ENCODE results near the gene BTN3A1. TPM values are rescaled to one million over a fixed set of nuclear protein-coding genes. Genes with fewer than 3 reads are reported as not detected.

Gene BTN3A1
- total and polyA plus RNA-seq, 2 of the 13 experiments (the other 11 are each of a cell fraction or from before 2014, with no cell fraction given): 13.3 to 14.0 TPM

GRCh38 chr6:26439151-26440125 lies 37.4 kb downstream of the BTN3A1 start (continued):
- TF ChIP-seq ZNF383 (CRISPR knock-in tag; IDR thresholded peaks at IDR 0.05; ENCODE audit: borderline replicate concordance): no peak
- no peak for TF ChIP-seq FOXO1 (CRISPR knock-in tag; IDR thresholded peaks at IDR 0.05)
- no peak for TF ChIP-seq CSRNP2 (CRISPR knock-in tag; conservative IDR thresholded peaks at IDR 0.05; ENCODE audit: low read depth)

GRCh38 chr6:26440977-26441358 lies 38.9 kb downstream of the BTN3A1 start:
- no peak for DNase-seq (ENCODE audit: low spot score)
- H3K27me3 ChIP-seq (ENCODE audit: control insufficient read depth in 1 of 2, insufficient read depth in 2 of 2, low read length in 2 of 2): no peaks in the 10 kb centered on the region; a peak in 1 of 5 replicates
- H3K27ac ChIP-seq (ENCODE audit: extremely low read length, insufficient read depth, low read length): no peak overlapping the region
- H4K20me1 ChIP-seq (ENCODE audit: insufficient read depth, low read length): no peaks in the 10 kb centered on the region
- no peaks in the 10 kb centered on the region for H3K36me3 ChIP-seq (replicated peaks in 1 of 2; ENCODE audit: control insufficient read depth in 1 of 2, insufficient read depth in 2 of 2, low read length in 2 of 2)
- WGBS (ENCODE audit: low lambda C conversion rate): 73% methylated on average over 2 of the region's 2 CpGs
- no peak for TF ChIP-seq ZNF18 (CRISPR knock-in tag; IDR thresholded peaks at IDR 0.05; ENCODE audit: insufficient replicate concordance)
- ChIA-PET CTCF (ENCODE audit: low intra/inter-chr PET ratio, low total read pairs) (no interaction called here), POLR2A (interaction anchor here (1.2 kb wide), 1 partner anchor 92 kb away, joined by 3 read pairs; no protein-coding TSS in a partner anchor)
- no peak for ATAC-seq
- no peaks in the 10 kb centered on the region for H3K9me3 ChIP-seq (ENCODE audit: low read length)
- peaks cover 18% of the 10 kb centered on the region for H3K4me1 ChIP-seq (ENCODE audit: insufficient read depth, low read length)
- no peak overlapping the region; the same call in 1 of the 2 replicates for H3K9ac ChIP-seq (ENCODE audit: insufficient read depth, low read depth, low read length)
- no peak for FAIRE-seq
- H3K4me2 ChIP-seq (ENCODE audit: low read depth, low read length): peak overlapping the region; percentile 83
- in situ Hi-C loops (cut with HindIII; ENCODE audit: extremely low pct_ligation_motif_present, low pct_unique_long_range_greater_than_20kb): no loop called here
- no TSS peak for BruUV-seq (replicated peaks)
- intact Hi-C loops (cut with micrococcal nuclease; ENCODE audit: unreplicated experiment): no loop called here
- peak overlapping the region; percentile 40 to 68 (median 67); a peak in 3 of 6 replicates for H3K4me3 ChIP-seq (replicated peaks in 1 of 3; ENCODE audit: insufficient read depth in 1 of 3, low read depth in 2 of 3, low read length in 3 of 3)
- no peaks in the 10 kb centered on the region for H3K79me2 ChIP-seq (ENCODE audit: insufficient read depth, low read length)
- peak overlapping the region; percentile 99 for H2AFZ ChIP-seq (ENCODE audit: low read length)
